Small intestine (tissue), 7 donors: ENCODE data around the gene CTSW. TPM values are rescaled to one million over a fixed set of nuclear protein-coding genes. Genes with fewer than 3 reads are reported as not detected.
"Not testable (repeated sequence)": the region's sequence is repeated elsewhere in the genome, so short reads cannot be mapped to it uniquely, and the experiment has no call there.

Source experiments
- DNase-seq, 2 donors: peaks; one replicate each; pipeline versions ENCODE4 v3.0.0 to v3.0.0-alpha.2; 2013
- FAIRE-seq: peaks from 2 replicates; lab custom pipeline; 2012; peaks lifted over from hg19 to GRCh38; lab: Jason Lieb, UNC
- H3K27ac ChIP-seq, 3 donors: one replicate each; pipeline ENCODE4 v1.5.1; 2013; ENCODE audit warnings: low read length in 2 of 3, mild to moderate bottlenecking in 2 of 3, control low read depth in 1 of 3, inconsistent platforms in 1 of 3, low read depth in 1 of 3, moderate library complexity in 1 of 3
- H3K27me3 ChIP-seq, 3 donors: one replicate each; pipeline ENCODE4 v1.6.1; 2013; ENCODE audit warnings: low read length in 3 of 3, inconsistent platforms in 1 of 3; ENCODE audit not compliant: control insufficient read depth in 3 of 3, insufficient read depth in 3 of 3
- H3K36me3 ChIP-seq, 3 donors: one replicate each; pipeline ENCODE4 v1.6.1; 2013; ENCODE audit warnings: low read length in 3 of 3, inconsistent platforms in 1 of 3, low read depth in 1 of 3, mild to moderate bottlenecking in 1 of 3, moderate library complexity in 1 of 3; ENCODE audit not compliant: control insufficient read depth in 3 of 3, insufficient read depth in 2 of 3
- H3K4me1 ChIP-seq, 3 donors: one replicate each; pipeline ENCODE4 v1.6.1; 2013; ENCODE audit warnings: low read length in 2 of 3, inconsistent platforms in 1 of 3, low read depth in 1 of 3, mild to moderate bottlenecking in 1 of 3, moderate library complexity in 1 of 3; ENCODE audit not compliant: control insufficient read depth in 3 of 3, insufficient read depth in 2 of 3
- H3K4me3 ChIP-seq, 3 donors: one replicate each; pipeline ENCODE4 v1.5.1; 2013; ENCODE audit warnings: low read length in 3 of 3, control low read depth in 1 of 3, inconsistent platforms in 1 of 3, low read depth in 1 of 3, mild to moderate bottlenecking in 1 of 3, moderate library complexity in 1 of 3
- H3K9me3 ChIP-seq, 2 donors: one replicate each; pipeline ENCODE4 v1.6.1; 2013; ENCODE audit warnings: low read depth in 1 of 2, low read length in 1 of 2; ENCODE audit not compliant: control insufficient read depth in 2 of 2, insufficient read depth in 1 of 2
- WGBS, 3 donors: extraction: QIAGEN DNeasy Blood & Tissue Kit; methylation state at CpG; one replicate each; pipeline ENCODE4 v1.1.7; 2013; 5-methylcytosine and 5-hydroxymethylcytosine counted together
- polyA plus RNA-seq, 4 donors: library from polyadenylated mRNA; stranded (reverse) in 3 of 4; unstranded in 1 of 4; fragments of 200-250 nt in 3 of 4; fragments of 120-200 nt in 1 of 4; gene quantifications; one replicate each; pipeline versions ENCODE4 v1.2.1 to v1.2.3, GENCODE V29; 2013
- donor health status: healthy with polysubstance abuse.
- donor health status: control.
- donor health status: control.
- donor health status: Bipolar disorder and iron deficiency.
- donor health status: healthy.

The CTSW gene
- polyA plus RNA-seq, 4 donors: 0.43 to 3.5 (median 1.1) TPM

DNA sequence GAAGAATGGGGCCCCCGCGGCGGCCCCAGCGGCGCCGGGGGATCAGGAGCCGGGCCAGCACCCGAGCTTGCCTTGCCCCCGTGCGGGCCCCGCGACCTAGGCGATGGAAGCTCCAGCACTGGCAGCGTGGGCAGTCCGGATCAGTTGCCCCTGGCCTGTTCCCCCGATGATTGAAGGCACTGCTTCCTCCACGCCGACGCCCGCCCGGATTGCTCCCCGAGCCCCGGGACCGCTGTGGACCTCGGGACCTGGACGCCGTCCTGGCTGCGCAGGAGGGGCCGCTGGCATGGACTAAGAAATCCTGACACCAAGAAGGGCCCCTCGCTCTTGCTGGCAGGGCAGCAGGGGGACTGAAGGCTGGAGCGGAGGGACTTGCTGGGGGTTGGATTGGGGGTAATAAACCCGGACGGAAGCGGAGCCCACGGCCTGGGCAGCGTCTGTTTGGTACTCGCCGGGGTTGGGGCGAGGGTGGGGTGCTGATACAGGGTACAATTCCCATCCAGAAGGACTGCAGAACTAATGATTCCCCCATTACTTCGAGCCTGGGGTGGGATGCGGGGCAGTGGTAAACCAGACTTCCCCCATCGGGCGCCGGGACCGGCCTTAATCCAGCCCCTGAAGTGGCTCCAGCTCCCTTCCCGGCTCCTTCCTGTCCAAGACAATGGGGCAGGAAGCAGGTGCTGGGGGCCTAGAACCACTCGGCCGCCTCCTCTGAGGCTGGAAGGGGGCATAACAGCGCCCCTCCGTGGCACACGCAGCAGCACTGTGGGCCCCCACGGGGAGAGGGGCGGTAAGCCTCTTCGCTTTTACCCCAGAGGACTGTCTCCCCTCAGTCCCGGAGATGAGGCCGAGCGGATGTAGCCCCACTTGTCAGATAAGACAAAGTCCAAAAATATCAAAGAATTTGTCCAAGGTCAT is 11.8 kb downstream of the CTSW start:
- Histone ChIP-seq H3K27me3 (peaks cover 0 to 25% (median 0%) of the 10 kb centered on the region in 3 donors), H3K9me3 (no peaks in the 10 kb centered on the region), H3K27ac (peak overlapping the region; percentile 71 to 97 (median 73)), H3K36me3 (peaks cover 0 to 8% (median 0%) of the 10 kb centered on the region in 3 donors), H3K4me3 (peak overlapping the region; percentile 49 to 63 (median 57)), H3K4me1 (peaks cover 6 to 46% (median 15%) of the 10 kb centered on the region in 3 donors)
- DNase-seq (no peak), FAIRE-seq (no peak)
- WGBS, 3 donors: 4 to 6% (median 5%) methylated on average over 51 to 57 of the region's 57 CpGs

DNA sequence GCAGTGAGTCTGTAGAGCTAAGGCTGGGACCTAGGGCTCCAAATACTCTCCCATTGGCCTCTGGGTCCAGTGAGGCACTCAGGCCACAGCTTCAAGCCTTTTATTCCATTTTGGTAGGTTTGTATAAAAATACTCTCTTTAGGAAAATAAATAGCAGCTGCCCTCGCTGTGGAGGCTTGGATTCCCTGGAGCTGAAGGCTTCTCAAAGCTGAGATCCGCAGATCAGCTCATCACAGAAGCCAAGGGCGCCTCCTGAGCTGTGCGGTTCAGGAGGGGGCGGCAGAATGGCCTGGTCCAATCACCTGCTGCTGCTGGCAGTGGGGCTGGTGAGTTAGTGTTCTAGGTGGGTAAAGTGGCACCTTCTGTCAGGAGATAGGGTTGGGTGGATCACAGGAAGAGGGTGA is 12.5 kb downstream of the CTSW start:
- Histone ChIP-seq H3K4me3 (peak overlapping the region in 2 of 3 donors; percentile 4 to 57), H3K27me3 (peaks cover 0 to 32% (median 0%) of the 10 kb centered on the region in 3 donors), H3K27ac (peak overlapping the region in 2 of 3 donors; percentile 27 to 97), H3K4me1 (peaks cover 4 to 39% (median 11%) of the 10 kb centered on the region in 3 donors)
- WGBS, 3 donors: 61 to 82% (median 70%) methylated on average over 5 of the region's 5 CpGs
- H3K36me3 ChIP-seq, FAIRE-seq, DNase-seq, H3K9me3 ChIP-seq: not testable (repeated sequence)

DNA sequence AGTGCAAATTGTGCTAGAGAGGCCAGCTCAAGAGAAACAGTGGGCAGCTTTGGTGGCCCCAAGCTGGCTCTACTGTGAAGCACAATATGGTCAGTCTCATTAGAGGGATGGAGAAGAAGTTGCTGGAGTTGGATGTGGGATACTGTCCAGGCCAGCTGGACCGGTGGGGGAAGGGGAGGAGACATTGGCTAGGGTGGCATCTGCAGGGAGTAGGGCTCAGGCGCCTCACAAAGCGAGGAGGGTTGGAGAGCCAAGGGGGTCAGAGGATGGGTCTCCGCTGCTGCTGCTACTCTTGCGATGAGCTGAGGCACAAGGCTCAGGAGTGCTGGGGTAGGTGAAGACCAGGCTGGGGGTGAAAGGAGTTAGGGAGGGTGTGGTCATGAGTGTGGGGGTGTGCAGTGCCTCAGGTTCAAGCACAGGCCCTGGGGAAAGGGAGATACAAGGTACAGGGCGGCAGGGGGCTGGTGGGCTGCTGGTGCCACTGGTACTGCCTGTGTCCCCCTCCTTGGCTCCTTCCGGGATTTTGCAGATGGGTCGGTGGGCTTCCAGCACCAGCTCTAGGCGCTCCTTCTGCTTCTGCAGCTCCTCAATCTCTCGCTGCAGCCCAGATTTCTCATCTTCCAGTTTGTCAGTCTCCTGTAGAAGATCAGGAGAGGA is 13.2 kb downstream of the CTSW start:
- Histone ChIP-seq H3K4me1 (peaks cover under 1 to 33% (median 6%) of the 10 kb centered on the region in 3 donors), H3K4me3 (no peak overlapping the region), H3K9me3 (no peaks in the 10 kb centered on the region), H3K27me3 (peaks cover 0 to 37% (median 0%) of the 10 kb centered on the region in 3 donors), H3K27ac (peak overlapping the region in 1 of 3 donors; percentile 61), H3K36me3 (no peaks in the 10 kb centered on the region)
- DNase-seq (no peak), FAIRE-seq (no peak)
- 77 to 89% (median 82%) methylated on average over 9 to 10 of the region's 10 CpGs for WGBS, 3 donors

DNA sequence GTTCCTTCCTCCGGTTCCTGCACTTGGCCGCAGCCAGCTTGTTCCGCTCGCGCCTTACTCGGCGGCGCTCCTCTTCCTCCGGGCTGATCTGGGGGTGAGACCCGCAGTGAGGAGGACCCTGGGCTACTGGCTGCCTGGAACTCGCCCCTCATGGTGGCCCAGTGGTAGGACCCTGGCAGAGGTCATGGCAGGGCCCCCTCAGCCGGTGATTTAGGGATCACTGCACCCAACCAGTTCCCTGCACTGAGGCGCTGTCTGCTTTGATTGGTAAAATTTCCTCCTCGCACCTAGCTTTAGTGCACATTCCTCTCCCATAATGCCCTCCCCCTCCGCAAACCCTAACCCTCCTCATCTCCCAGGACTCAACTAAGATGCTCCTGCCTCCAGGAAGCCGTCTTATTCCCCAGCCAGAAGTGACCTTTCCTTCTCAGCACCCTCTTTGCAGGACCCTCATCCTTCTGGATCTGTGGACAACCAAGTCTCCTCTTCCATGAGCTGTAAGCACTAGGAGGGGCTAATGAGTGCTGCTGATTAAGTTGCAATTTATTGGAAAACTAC is 14.5 kb downstream of the CTSW start:
- 61 to 92% (median 64%) methylated on average over 16 of the region's 16 CpGs for WGBS, 3 donors
- H3K27me3 ChIP-seq: peaks cover 0 to 47% (median 0%) of the 10 kb centered on the region in 3 donors
- FAIRE-seq (no peak), DNase-seq (no peak)
- H3K4me3 ChIP-seq: no peak overlapping the region
- H3K36me3 ChIP-seq: no peaks in the 10 kb centered on the region
- peaks cover 0 to 30% (median 5%) of the 10 kb centered on the region in 3 donors for H3K4me1 ChIP-seq
- no peaks in the 10 kb centered on the region for H3K9me3 ChIP-seq
- peak overlapping the region in 2 of 3 donors; percentile 50 to 61 for H3K27ac ChIP-seq

DNA sequence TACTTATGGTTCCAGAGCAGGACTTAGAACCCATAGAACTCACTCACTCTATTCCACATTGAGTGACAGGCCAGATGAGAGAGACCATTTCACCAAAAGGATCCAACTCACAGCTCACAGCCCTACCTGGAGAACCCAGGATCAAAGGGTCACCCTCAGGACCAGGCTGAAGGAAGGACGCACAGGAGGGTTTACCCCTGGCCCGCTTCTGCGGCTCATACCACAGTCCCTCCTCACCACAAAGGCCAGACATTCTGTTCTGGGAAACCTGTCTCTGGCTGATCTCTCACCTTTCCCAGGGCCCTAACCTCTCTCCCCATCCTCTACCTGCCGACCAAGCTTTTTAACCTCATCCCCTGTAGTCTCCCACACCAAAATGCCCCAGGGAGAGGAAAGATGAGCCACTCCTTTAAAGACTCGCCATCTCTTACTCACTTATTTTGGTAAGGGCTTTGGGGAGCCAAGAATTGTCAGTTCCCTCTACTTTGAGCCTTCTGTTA is 15.9 kb downstream of the CTSW start:
- peaks cover 0 to 50% (median 0%) of the 10 kb centered on the region in 3 donors for H3K27me3 ChIP-seq
- H3K4me1 ChIP-seq: peaks cover 0 to 28% (median 7%) of the 10 kb centered on the region in 3 donors
- no peaks in the 10 kb centered on the region for H3K9me3 ChIP-seq
- H3K36me3 ChIP-seq: no peaks in the 10 kb centered on the region
- DNase-seq (no peak), FAIRE-seq (no peak)
- H3K4me3 ChIP-seq: no peak overlapping the region
- H3K27ac ChIP-seq: no peak overlapping the region
- 93 to 96% (median 95%) methylated on average over 5 of the region's 5 CpGs for WGBS, 3 donors

DNA sequence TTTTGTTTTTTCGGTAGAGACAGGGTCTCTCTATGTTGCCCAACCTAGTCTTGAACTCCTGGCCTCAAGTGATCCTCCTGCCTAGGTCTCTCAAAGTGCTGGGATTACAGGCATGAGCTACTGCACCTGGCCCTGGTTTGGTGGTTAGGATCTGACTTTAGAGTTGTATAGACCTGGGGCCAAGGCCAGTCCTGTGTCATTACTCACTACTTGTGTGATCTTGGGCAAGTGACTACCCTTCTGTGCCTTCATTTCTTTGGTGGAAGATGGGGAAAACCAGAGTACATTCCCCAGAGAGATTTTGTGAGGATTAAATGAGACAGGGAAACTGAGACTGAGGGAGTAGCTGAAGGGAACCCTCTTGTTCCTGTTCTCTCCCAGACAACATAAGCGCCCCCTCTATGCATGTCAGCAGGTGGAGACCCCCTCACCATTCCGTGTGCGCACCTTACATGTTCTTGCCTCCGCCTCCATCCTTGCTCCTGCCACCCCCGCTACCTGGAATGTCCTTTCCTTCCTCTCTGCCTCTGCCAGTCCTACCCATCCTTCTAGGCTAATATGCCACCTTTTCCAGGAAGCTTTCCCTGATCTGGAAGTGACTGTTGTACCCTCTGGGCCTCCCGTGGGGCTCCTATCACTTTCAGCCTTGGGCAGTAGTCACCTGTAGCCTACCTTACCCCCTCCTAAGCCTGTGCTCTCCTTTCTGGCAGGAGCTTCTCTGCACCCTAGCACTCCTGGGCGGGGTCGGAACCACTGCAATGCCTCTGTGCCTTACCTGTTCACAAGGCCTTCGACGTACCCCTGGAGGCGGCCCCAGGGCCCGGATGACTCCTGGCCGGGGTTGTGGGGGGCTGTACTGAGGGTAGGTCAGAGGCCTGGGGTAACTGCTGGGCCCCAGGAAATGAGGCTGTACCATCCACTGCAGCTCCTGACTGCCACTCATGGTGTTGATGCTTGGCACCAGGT is 16.7 kb downstream of the CTSW start:
- no peaks in the 10 kb centered on the region for H3K36me3 ChIP-seq
- FAIRE-seq (no peak), DNase-seq (no peak)
- H3K4me1 ChIP-seq: peaks cover 0 to 30% (median 7%) of the 10 kb centered on the region in 3 donors
- 86 to 90% (median 88%) methylated on average over 14 of the region's 14 CpGs for WGBS, 3 donors
- peaks cover 0 to 57% (median 0%) of the 10 kb centered on the region in 3 donors for H3K27me3 ChIP-seq
- H3K27ac ChIP-seq: no peak overlapping the region
- no peak overlapping the region for H3K4me3 ChIP-seq
- H3K9me3 ChIP-seq: no peaks in the 10 kb centered on the region

DNA sequence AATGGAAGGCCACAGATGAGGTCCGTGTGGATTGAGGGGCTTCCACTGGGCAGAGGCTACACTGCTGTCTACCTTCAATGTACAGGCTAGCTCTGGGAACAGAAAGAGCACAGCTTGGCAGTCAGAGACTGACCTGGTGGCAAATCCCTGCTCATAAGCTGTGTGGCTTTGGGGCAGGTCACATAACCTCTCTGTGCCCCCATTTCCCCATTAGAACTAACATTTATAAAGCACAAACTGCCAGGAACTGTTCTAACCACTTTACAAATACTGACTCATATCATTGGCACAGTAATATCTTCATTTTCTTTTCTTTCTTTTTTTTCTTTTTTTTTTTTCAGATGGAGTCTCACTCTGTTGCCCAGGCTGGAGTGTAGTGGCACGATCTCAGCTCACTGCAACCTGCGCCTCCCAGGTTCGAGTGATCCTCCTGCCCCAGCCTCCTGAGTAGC is 17.4 kb downstream of the CTSW start:
- no peak for FAIRE-seq

More for the DNA sequence above, 17.4 kb downstream of the CTSW start:
- Histone ChIP-seq H3K27me3 (peaks cover 0 to 58% (median 0%) of the 10 kb centered on the region in 3 donors), H3K27ac (no peak overlapping the region), H3K9me3 (no peaks in the 10 kb centered on the region), H3K36me3 (no peaks in the 10 kb centered on the region), H3K4me3 (no peak overlapping the region), H3K4me1 (peaks cover 0 to 23% (median 7%) of the 10 kb centered on the region in 3 donors)
- no peak for DNase-seq
- WGBS, 3 donors: 89 to 92% (median 91%) methylated on average over 4 of the region's 4 CpGs
